Dedifferentiated amniotic fluid mesenchymal stem cell (primary cell): Measurements from ENCODE around the gene KRTAP2-4.
"Not testable (repeated sequence)": the region's sequence is repeated elsewhere in the genome, so short reads cannot be mapped to it uniquely, and the experiment has no call there.

Experiments used
- DNase-seq: peaks from one replicate; pipeline ENCODE4 v3.0.0-alpha.2; 2016; ENCODE audit errors: extremely low spot score

Gene KRTAP2-4

GRCh38 chr17:41037853-41038350 is 27.8 kb downstream of the KRTAP2-4 start:
- DNase-seq: no peak

- DNase-seq: not testable (repeated sequence)
Observed at GRCh38 chr17:41034346-41034935, 31.2 kb downstream of the KRTAP2-4 start, which contains the start of gene KRTAP1-3. TSS of gene KRTAP1-3 (minus strand) at chr17:41034874. CDS start at chr17:41034821, 53 bp downstream.

- DNase-seq: no peak
Observed at GRCh38 chr17:41029633-41030245, 35.9 kb downstream of the KRTAP2-4 start, which contains the start of gene KRTAP1-4. TSS of gene KRTAP1-4 (minus strand) at chr17:41030195. CDS start at chr17:41030078, 117 bp downstream.

- peak; percentile 83 for DNase-seq
Observed at GRCh38 chr17:41026715-41027471, 38.8 kb downstream of the KRTAP2-4 start, which contains the start of gene KRTAP1-5. TSS of gene KRTAP1-5 (minus strand) at chr17:41027208. CDS start at chr17:41027155, 53 bp downstream.

- no peak for DNase-seq
Observed at GRCh38 chr17:41024697-41025096, 41.0 kb downstream of the KRTAP2-4 start.

- DNase-seq: no peak
Observed at GRCh38 chr17:41020336-41020735, 45.3 kb downstream of the KRTAP2-4 start.

GRCh38 chr17:41019415-41019814 is 46.3 kb downstream of the KRTAP2-4 start:
- no peak for DNase-seq

GRCh38 chr17:41018541-41018940 is 47.1 kb downstream of the KRTAP2-4 start:
- DNase-seq: no peak

- no peak for DNase-seq
Observed at GRCh38 chr17:41016578-41017215, 49.0 kb downstream of the KRTAP2-4 start.

GRCh38 chr17:41015454-41015853 is 50.2 kb downstream of the KRTAP2-4 start:
- no peak for DNase-seq
